Psoas muscle (tissue), 8 donors: ENCODE measurements around the gene SLC30A4. TPM values are rescaled to one million over a fixed set of nuclear protein-coding genes. Genes with fewer than 3 reads are reported as not detected.
"Not testable (repeated sequence)": the region's sequence is repeated elsewhere in the genome, so short reads cannot be mapped to it uniquely, and the experiment has no call there.

ENCODE experiments used
- ATAC-seq, 4 donors: fragments of 200-7000 bp; cut with Tn5 transposase; one replicate each; pipeline ENCODE4 v1.9.1; 2020; ENCODE audit warnings: moderate library complexity in 3 of 4, mild to moderate bottlenecking in 2 of 4
- DNase-seq, 2 donors: peaks; one replicate each; pipeline ENCODE4 v3.0.0-alpha.2; 2020
- H3K27ac ChIP-seq: fragments of 200-600 bp; one replicate; pipeline ENCODE4 v1.8.0; 2022
- H3K27me3 ChIP-seq, 3 donors: fragments of 200-600 bp in 1 of 3; one replicate each; pipeline versions ENCODE4 v1.6.1 to v1.8.0; 2013 to 2022; ENCODE audit warnings: low read length in 2 of 3, mild to moderate bottlenecking in 2 of 3, moderate library complexity in 1 of 3; ENCODE audit not compliant: insufficient read depth in 3 of 3
- H3K36me3 ChIP-seq, 2 donors: fragments of 200-600 bp in 1 of 2; one replicate each; pipeline versions ENCODE4 v1.6.1 to v1.8.0; 2013 to 2022; ENCODE audit warnings: low read depth in 1 of 2, mild to moderate bottlenecking in 1 of 2, moderate library complexity in 1 of 2; ENCODE audit not compliant: insufficient read depth in 1 of 2
- H3K4me1 ChIP-seq: fragments of 200-600 bp; one replicate; pipeline ENCODE4 v1.8.0; 2022
- H3K4me3 ChIP-seq: fragments of 200-600 bp; one replicate; pipeline ENCODE4 v1.8.0; 2022; ENCODE audit warnings: mild to moderate bottlenecking
- H3K9me3 ChIP-seq: fragments of 200-600 bp; one replicate; pipeline ENCODE4 v1.8.0; 2022
- CTCF ChIP-seq: fragments of 200-600 bp; IDR thresholded peaks from one replicate; pipeline ENCODE4 v1.8.0; 2022; ENCODE audit warnings: antibody characterized with exemption
- WGBS, 3 donors: extraction: QIAGEN DNeasy Blood & Tissue Kit; methylation state at CpG; one replicate each; pipeline versions ENCODE4 v1.1.6 to v1.1.7; 2013; 5-methylcytosine and 5-hydroxymethylcytosine counted together
- intact Hi-C, 2 donors: fragments of 100-400 bp; cut with DNase I; formaldehyde crosslinking; loops; one replicate each; pipeline versions ENCODE4 v1.11.0 to v1.14.2; 2022
- polyA plus RNA-seq, 3 donors: library from polyadenylated mRNA; stranded (reverse); fragments of 200-250 nt; gene quantifications; one replicate each; pipeline ENCODE4 v1.2.3, GENCODE V29; 2013
- total RNA-seq, 4 donors: library from RNA; stranded (reverse); fragmentation: NEBNext Ultra II Directional in 2 of 4; extraction: Animal tissue kit (Norgen Biotek cat#: 25700) in 2 of 4; gene quantifications; one replicate each; pipeline versions ENCODE4 v1.2.1 to v1.2.4, GENCODE V29; 2021 to 2023
- donor health status: healthy with polysubstance abuse.
- donor health status: DM: no; HTN: no; CAD: no; lungs with moderate emphysema.
- donor health status: Bipolar disorder and iron deficiency.
- donor health status: healthy.
- donor health status: DM: yes; HTN: yes; CAD: no.
- donor health status: DM: no; HTN: no; CAD: no.
- donor health status: DM: no; HTN: no; CAD: no.
- donor health status: DM: yes; HTN: yes; CAD: no.

The SLC30A4 gene
- total and polyA plus RNA-seq, 7 donors = 0.59 to 2.2 (median 1.9) TPM

GRCh38 chr15:45534821-45535220 is 12.3 kb upstream of the SLC30A4 start:
- Histone ChIP-seq H3K27ac (no peak overlapping the region), H3K36me3 (no peaks in the 10 kb centered on the region), H3K27me3 (no peaks in the 10 kb centered on the region), H3K4me1 (no peaks in the 10 kb centered on the region), H3K4me3 (no peak overlapping the region), H3K9me3 (no peaks in the 10 kb centered on the region)
- WGBS, 3 donors = 43 to 64% (median 63%) methylated on average over 1 of the region's 1 CpG
- ATAC-seq = no peak
- intact Hi-C loops = loop anchor here in 1 of 2 donors (5.0 kb wide), 1 partner anchor 37 kb away; no protein-coding TSS in a partner anchor
- no peak for TF ChIP-seq CTCF
- DNase-seq = no peak

GRCh38 chr15:45532892-45533291 is 10.3 kb upstream of the SLC30A4 start:
- H3K27ac ChIP-seq, ATAC-seq, intact Hi-C loops, H3K36me3 ChIP-seq, H3K27me3 ChIP-seq, H3K4me1 ChIP-seq, H3K4me3 ChIP-seq, DNase-seq, H3K9me3 ChIP-seq: not testable (repeated sequence)
- 72 to 74% (median 72%) methylated on average over 3 of the region's 3 CpGs for WGBS, 3 donors

GRCh38 chr15:45529613-45530012 is 7.1 kb upstream of the SLC30A4 start:
- Histone ChIP-seq H3K27ac (no peak overlapping the region), H3K36me3 (no peaks in the 10 kb centered on the region), H3K4me3 (no peak overlapping the region), H3K4me1 (no peaks in the 10 kb centered on the region), H3K27me3 (no peaks in the 10 kb centered on the region), H3K9me3 (no peaks in the 10 kb centered on the region)
- intact Hi-C loops = loop anchor here in 1 of 2 donors (10.0 kb wide), 1 partner anchor 85 kb away; no protein-coding TSS in a partner anchor
- no peak for ATAC-seq
- DNase-seq = no peak
- no peak for TF ChIP-seq CTCF
- 55 to 69% (median 56%) methylated on average over 3 of the region's 3 CpGs for WGBS, 3 donors

- Histone ChIP-seq H3K9me3 (no peaks in the 10 kb centered on the region), H3K27ac (no peak overlapping the region), H3K27me3 (no peaks in the 10 kb centered on the region), H3K36me3 (no peaks in the 10 kb centered on the region), H3K4me1 (no peaks in the 10 kb centered on the region), H3K4me3 (no peak overlapping the region)
- intact Hi-C loops = loop anchor here in 1 of 2 donors (10.0 kb wide), 1 partner anchor 88 kb away; no protein-coding TSS in a partner anchor
- no peak for ATAC-seq
- TF ChIP-seq CTCF = no peak
- no peak for DNase-seq
- WGBS, 3 donors = 82 to 91% (median 83%) methylated on average over 8 of the region's 8 CpGs
Measured at GRCh38 chr15:45527086-45527485, 4.5 kb upstream of the SLC30A4 start.

GRCh38 chr15:45523166-45523460 is 558 bp upstream of the SLC30A4 start:
- intact Hi-C loops = loop anchor here (2.0 to 10.0 kb wide), 3 partner anchors 64 to 92 kb away; partner anchors contain the start of gene BLOC1S6 (in 1 of the 2)
- no peaks in the 10 kb centered on the region for H3K27me3 ChIP-seq
- H3K9me3 ChIP-seq = no peaks in the 10 kb centered on the region
- peak overlapping the region; percentile 80 for H3K27ac ChIP-seq
- H3K36me3 ChIP-seq = no peaks in the 10 kb centered on the region
- TF ChIP-seq CTCF = no peak
- H3K4me1 ChIP-seq = peaks cover 14% of the 10 kb centered on the region
- DNase-seq (no peak), ATAC-seq (peak in 2 of 4 donors; percentile 2 to 12)
- 22 to 26% (median 23%) methylated on average over 7 of the region's 7 CpGs for WGBS, 3 donors
- peak overlapping the region; percentile 94 for H3K4me3 ChIP-seq
